H1 (cell line): ENCODE data around the gene DNASE2B.

ENCODE experiments used
- CTCF ChIP-seq, 3 experiments: IDR thresholded peaks; 1 replicate in 2 of 3; 2 replicates in 1 of 3; pipeline versions ENCODE4 v1.5.1 to v1.6.1; 2011; ENCODE audit warnings: low read length in 3 of 3, mild to moderate bottlenecking in 3 of 3, inconsistent platforms in 2 of 3, low read depth in 1 of 3, moderate library complexity in 1 of 3; ENCODE audit not compliant: insufficient read depth in 1 of 3; ENCODE audit errors: control extremely low read depth in 1 of 3
- EZH2 ChIP-seq: fragments of 200-600 bp; sonication (generic); IDR thresholded peaks from 2 replicates; pipeline ENCODE4 v1.7.1; 2012; ENCODE audit warnings: low read depth, mild to moderate bottlenecking, moderate library complexity, low read length, inconsistent platforms; ENCODE audit not compliant: severe bottlenecking
- POLR2AphosphoS5 ChIP-seq: IDR thresholded peaks from 2 replicates; pipeline ENCODE4 v1.6.1; 2011; ENCODE audit warnings: low read depth, low read length
- TEAD4 ChIP-seq: IDR thresholded peaks from 2 replicates; pipeline ENCODE4 v1.6.1; 2012; ENCODE audit warnings: low read depth, low read length, inconsistent platforms, mixed read lengths

DNA sequence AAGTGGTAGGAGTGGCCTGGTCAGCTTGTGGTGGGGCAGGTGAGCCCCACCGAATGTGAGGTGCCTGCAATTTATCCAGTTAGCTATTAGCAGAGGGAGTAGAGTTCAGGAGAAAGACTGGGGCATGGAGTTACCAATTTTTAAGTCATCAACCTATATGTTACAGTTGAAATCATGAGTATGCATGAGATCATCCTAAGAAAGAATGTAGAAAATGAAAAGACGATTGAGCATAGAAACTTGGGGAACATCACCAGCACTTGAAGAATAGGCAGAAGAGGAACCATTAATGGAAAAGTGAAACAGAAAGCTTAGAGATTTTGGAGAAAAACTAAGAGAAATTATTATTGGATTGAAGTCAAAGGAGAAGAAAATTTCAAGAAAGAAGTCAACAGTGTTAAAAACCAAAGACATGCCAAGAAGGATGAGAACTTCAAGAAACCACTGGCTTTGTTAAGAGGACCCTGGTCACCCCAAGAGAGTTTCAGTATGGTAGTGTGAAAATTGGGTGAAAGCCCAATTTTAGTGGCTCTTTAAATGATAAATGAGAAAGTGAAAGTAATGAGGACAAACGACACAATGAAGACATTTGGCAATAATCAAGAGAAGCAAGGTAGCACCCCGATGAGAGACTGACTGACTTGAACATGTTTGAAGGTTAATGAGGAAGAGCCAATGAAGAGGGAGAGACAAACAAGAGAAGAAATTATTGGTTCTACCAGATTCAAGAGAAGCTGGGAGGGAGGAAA lies 36.7 kb downstream of the DNASE2B start:
- TF ChIP-seq EZH2 (no peak), POLR2AphosphoS5 (no peak), CTCF (IDR thresholded peaks at IDR 0.05; ENCODE audit: control extremely low read depth in 1 of 3, insufficient read depth in 1 of 3, low read depth in 1 of 3, low read length in 3 of 3) (no peak), TEAD4 (no peak)
